Heart left ventricle (tissue), 13 donors: ENCODE measurements around the gene MKRN2.

Source experiments
- CTCF ChIP-seq, 12 donors: fragments of 200-600 bp; sonication (generic) in 4 of 12; IDR thresholded peaks; one replicate each; pipeline versions ENCODE4 v1.5.0 to v1.8.0; 2018 to 2022; ENCODE audit warnings: antibody characterized with exemption in 12 of 12, mild to moderate bottlenecking in 5 of 12
- POLR2A ChIP-seq, 2 donors: fragments of 450-650 bp; IDR thresholded peaks; one replicate each; pipeline ENCODE4 v1.6.1; 2017; ENCODE audit warnings: antibody characterized with exemption in 2 of 2, mild to moderate bottlenecking in 2 of 2, moderate library complexity in 2 of 2
- donor health status: ischemic (EF 13 %, LVEDD 7.1; RV severe dilation, severe dysfunction).
- donor health status: DM: no; HTN: yes; CAD: no.
- donor health status: DM: no; HTN: no; CAD: no.
- donor health status: ischemic (EF 25% LVEDD 6.9; RV normal size, moderate dysfunction).
- donor health status: ischemic (EF 25% LVEDD 5.7; RV mildly dilated, moderate dysfunction).
- donor health status: ischemic (EF 35%, LVEDD 5.7; RV mildly dilated, moderate dysfunction).
- donor health status: nonischemic (EF 11% LVEDD 7.7; RV severe dilation, severe dysfunction).
- donor health status: DM: yes; HTN: yes; CAD: no.
- donor health status: PGD.
- donor health status: ischemic (EF 29% LVEDD 5.4; RV normal size, mild dysfunction).
- donor health status: nonischemic (EF 23%, LVEDD 6.1; RV moderate dilation, normal function).

- TF ChIP-seq CTCF (IDR thresholded peaks at IDR 0.05) (no peak), POLR2A (IDR thresholded peaks at IDR 0.05) (no peak)
Observed at GRCh38 chr3:12627370-12627769, 70.5 kb downstream of the MKRN2 start.
